ENCODE data around the gene PLCG2.

PLCG2 gene

GRCh38 chr16:81881228-81881627 is 102.1 kb downstream of the PLCG2 start:
- DNase-seq, result no peak

- DNase-seq, result no peak
These were observed 103.5 kb downstream of the PLCG2 start for GRCh38 chr16:81882559-81882958.

- DNase-seq, result no peak
These were observed 104.1 kb downstream of the PLCG2 start for GRCh38 chr16:81883235-81883634.

- no peak for DNase-seq
These were observed 107.0 kb downstream of the PLCG2 start for GRCh38 chr16:81885976-81886586.

GRCh38 chr16:81888520-81889394 is 109.7 kb downstream of the PLCG2 start:
- DNase-seq, result no peak

GRCh38 chr16:81891736-81892364 is 112.8 kb downstream of the PLCG2 start:
- no peak for DNase-seq

- no peak for DNase-seq
These were observed 115.5 kb downstream of the PLCG2 start for GRCh38 chr16:81894592-81894991.

- DNase-seq, result no peak
These were observed 117.8 kb downstream of the PLCG2 start for GRCh38 chr16:81896902-81897301.

GRCh38 chr16:81899601-81900000 is 120.5 kb downstream of the PLCG2 start:
- no peak for DNase-seq

GRCh38 chr16:81900014-81900413 is 120.9 kb downstream of the PLCG2 start:
- no peak for DNase-seq

GRCh38 chr16:81900456-81900855 is 121.4 kb downstream of the PLCG2 start:
- no peak for DNase-seq

- DNase-seq, result no peak
These were observed 122.4 kb downstream of the PLCG2 start for GRCh38 chr16:81901484-81901883.

- DNase-seq, result no peak
These were observed 122.9 kb downstream of the PLCG2 start for GRCh38 chr16:81902025-81902424.

GRCh38 chr16:81904320-81904719 is 125.2 kb downstream of the PLCG2 start:
- DNase-seq, result no peak

- DNase-seq, result no peak
These were observed 126.2 kb downstream of the PLCG2 start for GRCh38 chr16:81905277-81905676.

GRCh38 chr16:81907681-81908080 is 128.6 kb downstream of the PLCG2 start:
- no peak for DNase-seq

- no peak for DNase-seq
These were observed 129.6 kb downstream of the PLCG2 start for GRCh38 chr16:81908466-81909262.

- no peak for DNase-seq
These were observed 131.3 kb downstream of the PLCG2 start for GRCh38 chr16:81910366-81910885.

GRCh38 chr16:81912395-81912794 is 133.3 kb downstream of the PLCG2 start:
- no peak for DNase-seq

- DNase-seq, result no peak
These were observed 134.1 kb downstream of the PLCG2 start for GRCh38 chr16:81913222-81913621.

GRCh38 chr16:81917375-81917774 is 138.3 kb downstream of the PLCG2 start:
- no peak for DNase-seq

GRCh38 chr16:81918927-81919326 is 139.8 kb downstream of the PLCG2 start:
- no peak for DNase-seq

GRCh38 chr16:81920498-81920897 is 141.4 kb downstream of the PLCG2 start:
- no peak for DNase-seq
